H1 (cell line): ENCODE data around the gene IMPDH1. TPM values are rescaled to one million over a fixed set of nuclear protein-coding genes. Genes with fewer than 3 reads are reported as not detected.

Experiments used
- CTBP2 ChIP-seq: IDR thresholded peaks from 2 replicates; pipeline ENCODE4 v1.7.0; 2011; ENCODE audit warnings: borderline replicate concordance, mild to moderate bottlenecking, moderate library complexity, mixed read lengths, low read length; ENCODE audit not compliant: insufficient read depth, insufficient read length
- HDAC6 ChIP-seq: IDR thresholded peaks from one replicate; pipeline ENCODE4 v1.7.1; 2012; ENCODE audit warnings: low read depth, mild to moderate bottlenecking, inconsistent platforms, low read length, moderate library complexity
- KDM4A ChIP-seq: IDR thresholded peaks from one replicate; pipeline ENCODE4 v1.7.1; 2012; ENCODE audit warnings: low read depth, mild to moderate bottlenecking, moderate library complexity, low read length, inconsistent platforms; ENCODE audit not compliant: severe bottlenecking
- polyA plus RNA-seq, 7 experiments: library from polyadenylated mRNA; depleted of rRNA in 3 of 7; stranded (reverse) in 5 of 7; unstranded in 2 of 7; fragments of >200 nt in 5 of 7; fragments of 200-250 nt in 2 of 7; gene quantifications; 1 replicate in 5 of 7; 2 replicates in 1 of 7; 4 replicates in 1 of 7; pipeline versions ENCODE4 v1.2.1 to v1.2.3, GENCODE V29; 2011 to 2013; ENCODE audit warnings: missing spikeins in 2 of 7, mixed read lengths in 2 of 7
- small RNA-seq: library from polyadenylated mRNA; stranded (forward); fragments of <200 nt; extraction: miRNeasy Mini kit (QIAGEN cat#:217004); gene quantifications from one replicate; pipeline ENCODE3, GENCODE V24; 2013; ENCODE audit not compliant: insufficient read depth
- total RNA-seq: library from RNA; stranded (reverse); fragmentation: NEBNext Ultra II Directional; extraction: Animal tissue kit (Norgen Biotek cat#: 25700); gene quantifications from 2 replicates; pipeline ENCODE4 v1.2.1, GENCODE V29; 2021

Gene IMPDH1
- total and polyA plus RNA-seq, 2 of the 8 experiments (the other 6 are each of a cell fraction or from before 2014, with no cell fraction given): 45.8 TPM

DNA sequence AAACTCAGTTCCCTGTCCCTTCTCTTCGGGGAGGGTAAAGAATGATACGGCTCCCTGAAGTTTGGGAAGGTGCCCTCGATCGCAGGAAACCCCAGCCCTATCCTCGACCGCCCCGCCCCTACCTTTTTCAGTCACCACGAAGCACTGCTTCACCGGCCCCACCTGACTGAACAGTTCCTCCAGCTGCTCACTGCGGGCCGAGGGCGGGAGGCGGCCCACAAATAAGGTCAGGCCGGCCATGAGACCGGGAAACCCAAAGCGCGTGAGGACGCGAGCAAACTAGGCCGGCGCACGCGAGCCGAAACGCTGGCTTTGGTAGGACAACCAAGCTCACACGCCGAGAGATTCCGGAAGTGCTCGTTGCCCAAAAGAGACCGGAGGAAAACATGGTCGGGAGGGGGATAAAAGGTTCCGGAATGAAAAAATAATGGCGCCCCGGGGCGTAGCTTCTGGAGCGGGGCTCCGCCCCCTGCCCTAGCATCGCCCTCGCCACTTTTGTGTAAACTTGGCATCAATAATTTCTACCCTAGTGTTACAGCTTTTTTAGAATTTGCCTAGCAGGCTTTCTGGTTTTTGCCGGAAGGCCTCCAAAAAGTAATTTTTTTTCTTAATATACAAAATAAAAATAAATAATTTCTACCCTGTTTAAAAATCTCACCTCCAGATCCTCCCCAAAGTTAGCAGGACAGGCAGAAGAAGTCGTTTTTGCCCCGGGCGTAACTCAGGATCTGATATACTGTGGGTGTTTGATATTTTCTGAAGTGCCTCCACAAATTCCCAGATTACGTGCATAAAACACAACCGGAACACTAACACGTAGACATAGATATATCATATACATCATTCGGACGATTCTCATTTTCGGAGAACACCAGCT, 66.0 kb downstream of the IMPDH1 start, which contains the start of gene RBM28 (continued):
- TF ChIP-seq KDM4A: peak; percentile 81
- no peak for TF ChIP-seq CTBP2
- no peak for TF ChIP-seq HDAC6
- TF ChIP-seq, all 59 proteins: peak for 32

Small RNA genes within 50 kb of the gene (small RNA-seq; reads per million reads assigned to genes)
- not detected for gene AC010655.1
- gene RNU7-27P: not detected
- gene RNU7-54P: not detected

Other genes starting within 250 kb of the IMPDH1 start
- gene LEP, start 168.7 kb downstream of the IMPDH1 start, total RNA-seq: not detected in 2 replicates
- not detected in 2 replicates for gene LEP, start 168.7 kb downstream of the IMPDH1 start, polyA plus RNA-seq (2011; rRNA removed)
- gene RBM28, start 66.1 kb downstream of the IMPDH1 start, total RNA-seq: 65.3 and 68.0 TPM in 2 replicates
- gene RBM28, start 66.1 kb downstream of the IMPDH1 start, polyA plus RNA-seq (2011; rRNA removed): 9.6 and 12.8 TPM in 2 replicates
- gene PRRT4, start 48.3 kb downstream of the IMPDH1 start, total RNA-seq: 0.34 and 0.69 TPM in 2 replicates
- 1.0 and 2.4 TPM in 2 replicates for gene PRRT4, start 48.3 kb downstream of the IMPDH1 start, polyA plus RNA-seq (2011; rRNA removed)
- gene HILPDA, start 45.9 kb upstream of the IMPDH1 start, total RNA-seq: 33.9 and 35.6 TPM in 2 replicates
- gene HILPDA, start 45.9 kb upstream of the IMPDH1 start, polyA plus RNA-seq (2011; rRNA removed): 59.5 and 80.0 TPM in 2 replicates
- gene METTL2B, start 66.8 kb upstream of the IMPDH1 start, total RNA-seq: 42.6 and 43.5 TPM in 2 replicates
- 13.1 and 14.6 TPM in 2 replicates for gene METTL2B, start 66.8 kb upstream of the IMPDH1 start, polyA plus RNA-seq (2011; rRNA removed)